Loucy (cell line): Measurements from ENCODE around the gene GRIA3.

Experiments
- CTCF ChIP-seq: fragments of 200-600 bp; sonication (generic); conservative IDR thresholded peaks from 2 replicates; pipeline ENCODE4 v1.5.1; 2014; ENCODE audit warnings: mild to moderate bottlenecking, antibody characterized with exemption, low read length
- EZH2phosphoT487 ChIP-seq: fragments of 200-600 bp; IDR thresholded peaks from 2 replicates; pipeline ENCODE4 v1.6.1; 2018; ENCODE audit warnings: antibody characterized with exemption, mild to moderate bottlenecking, moderate library complexity, borderline replicate concordance

GRCh38 chrX:123489011-123489410 is 304.9 kb downstream of the GRIA3 start:
- TF ChIP-seq CTCF (no peak), EZH2phosphoT487 (no peak)
